GM18868 (cell line): Measurements from ENCODE around the gene MAP3K14.

Experiments
- ATAC-seq: cut with Tn5 transposase; IDR thresholded peaks from one replicate; pipeline ENCODE4 v1.9.1; 2021; ENCODE audit warnings: mild to moderate bottlenecking, moderate library complexity; ENCODE audit not compliant: unreplicated experiment

Gene MAP3K14

GRCh38 chr17:45317111-45317928 is 500 bp upstream of the MAP3K14 start:
- peak; percentile 75 for ATAC-seq

- ATAC-seq: no peak
Observed at GRCh38 chr17:45315648-45316433, 979 bp downstream of the MAP3K14 start.

GRCh38 chr17:45314741-45315647 is 1.8 kb downstream of the MAP3K14 start:
- ATAC-seq: no peak

- no peak for ATAC-seq
Observed at GRCh38 chr17:45313996-45314740, 2.7 kb downstream of the MAP3K14 start.

- ATAC-seq: no peak
Observed at GRCh38 chr17:45313421-45313771, 3.4 kb downstream of the MAP3K14 start.

GRCh38 chr17:45312477-45313420 is 4.1 kb downstream of the MAP3K14 start:
- ATAC-seq: no peak

GRCh38 chr17:45311760-45312476 is 4.9 kb downstream of the MAP3K14 start:
- ATAC-seq: peak; percentile 22

GRCh38 chr17:45311401-45311759 is 5.4 kb downstream of the MAP3K14 start:
- ATAC-seq: no peak

GRCh38 chr17:45310380-45311324 is 6.2 kb downstream of the MAP3K14 start:
- ATAC-seq: no peak

GRCh38 chr17:45309400-45309799 is 7.4 kb downstream of the MAP3K14 start:
- ATAC-seq: no peak

GRCh38 chr17:45308840-45309239 is 8.0 kb downstream of the MAP3K14 start:
- no peak for ATAC-seq

GRCh38 chr17:45308016-45308365 is 8.8 kb downstream of the MAP3K14 start:
- ATAC-seq: no peak

GRCh38 chr17:45307290-45308015 is 9.4 kb downstream of the MAP3K14 start:
- ATAC-seq: peak; percentile 57

GRCh38 chr17:45306623-45307022 is 10.2 kb downstream of the MAP3K14 start:
- no peak for ATAC-seq

GRCh38 chr17:45306094-45306493 is 10.7 kb downstream of the MAP3K14 start:
- no peak for ATAC-seq

GRCh38 chr17:45305530-45306087 is 11.2 kb downstream of the MAP3K14 start:
- ATAC-seq: no peak
